ENCODE results near the gene PRM1.

DNA sequence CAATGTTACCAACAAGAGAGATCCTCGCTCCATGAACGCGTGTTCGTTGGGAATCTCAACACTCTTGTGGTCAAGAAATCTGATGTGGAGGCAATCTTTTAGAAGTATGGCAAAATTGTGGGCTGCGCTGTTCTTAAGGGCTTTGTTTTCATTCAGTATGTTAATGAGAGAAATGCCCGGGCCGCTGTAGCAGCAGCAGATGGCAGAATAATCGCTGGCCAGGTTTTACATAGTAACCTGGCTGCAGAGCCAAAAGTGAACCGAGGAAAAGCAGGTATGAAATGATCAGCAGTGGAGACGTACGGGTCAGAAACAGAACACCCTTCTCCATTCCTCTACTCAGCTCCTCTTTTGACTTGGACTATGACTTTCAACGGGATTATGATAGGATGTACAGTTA, 38.5 kb downstream of the PRM1 start:
- TF ChIP-seq, protein P1, sequence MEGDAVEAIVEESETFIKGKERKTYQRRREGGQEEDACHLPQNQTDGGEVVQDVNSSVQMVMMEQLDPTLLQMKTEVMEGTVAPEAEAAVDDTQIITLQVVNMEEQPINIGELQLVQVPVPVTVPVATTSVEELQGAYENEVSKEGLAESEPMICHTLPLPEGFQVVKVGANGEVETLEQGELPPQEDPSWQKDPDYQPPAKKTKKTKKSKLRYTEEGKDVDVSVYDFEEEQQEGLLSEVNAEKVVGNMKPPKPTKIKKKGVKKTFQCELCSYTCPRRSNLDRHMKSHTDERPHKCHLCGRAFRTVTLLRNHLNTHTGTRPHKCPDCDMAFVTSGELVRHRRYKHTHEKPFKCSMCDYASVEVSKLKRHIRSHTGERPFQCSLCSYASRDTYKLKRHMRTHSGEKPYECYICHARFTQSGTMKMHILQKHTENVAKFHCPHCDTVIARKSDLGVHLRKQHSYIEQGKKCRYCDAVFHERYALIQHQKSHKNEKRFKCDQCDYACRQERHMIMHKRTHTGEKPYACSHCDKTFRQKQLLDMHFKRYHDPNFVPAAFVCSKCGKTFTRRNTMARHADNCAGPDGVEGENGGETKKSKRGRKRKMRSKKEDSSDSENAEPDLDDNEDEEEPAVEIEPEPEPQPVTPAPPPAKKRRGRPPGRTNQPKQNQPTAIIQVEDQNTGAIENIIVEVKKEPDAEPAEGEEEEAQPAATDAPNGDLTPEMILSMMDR (IDR thresholded peaks at IDR 0.05) = no peak
- TF ChIP-seq EP300 (IDR thresholded peaks at IDR 0.05) = no peak
- no peak for TF ChIP-seq POLR2AphosphoS5 (IDR thresholded peaks at IDR 0.05)

Data from suprapubic skin (tissue), 4 donors.